H1 (cell line): Measurements from ENCODE around the gene DEFB129. TPM values are rescaled to one million over a fixed set of nuclear protein-coding genes. Genes with fewer than 3 reads are reported as not detected.

Experiments used
- MAFK ChIP-seq: IDR thresholded peaks from 2 replicates; pipeline ENCODE4 v1.6.1; 2012; ENCODE audit warnings: low read depth, mild to moderate bottlenecking, improper control_type of control experiment, low read length
- SP4 ChIP-seq: IDR thresholded peaks from 2 replicates; pipeline ENCODE4 v1.6.1; 2012; ENCODE audit warnings: low read length, inconsistent platforms
- polyA plus RNA-seq, 7 experiments: library from polyadenylated mRNA; depleted of rRNA in 3 of 7; stranded (reverse) in 5 of 7; unstranded in 2 of 7; fragments of >200 nt in 5 of 7; fragments of 200-250 nt in 2 of 7; gene quantifications; 1 replicate in 5 of 7; 2 replicates in 1 of 7; 4 replicates in 1 of 7; pipeline versions ENCODE4 v1.2.1 to v1.2.3, GENCODE V29; 2011 to 2013; ENCODE audit warnings: missing spikeins in 2 of 7, mixed read lengths in 2 of 7
- total RNA-seq: library from RNA; stranded (reverse); fragmentation: NEBNext Ultra II Directional; extraction: Animal tissue kit (Norgen Biotek cat#: 25700); gene quantifications from 2 replicates; pipeline ENCODE4 v1.2.1, GENCODE V29; 2021

DEFB129 gene
- total and polyA plus RNA-seq, 2 of the 8 experiments (the other 6 are each of a cell fraction or from before 2014, with no cell fraction given), result not detected

DNA sequence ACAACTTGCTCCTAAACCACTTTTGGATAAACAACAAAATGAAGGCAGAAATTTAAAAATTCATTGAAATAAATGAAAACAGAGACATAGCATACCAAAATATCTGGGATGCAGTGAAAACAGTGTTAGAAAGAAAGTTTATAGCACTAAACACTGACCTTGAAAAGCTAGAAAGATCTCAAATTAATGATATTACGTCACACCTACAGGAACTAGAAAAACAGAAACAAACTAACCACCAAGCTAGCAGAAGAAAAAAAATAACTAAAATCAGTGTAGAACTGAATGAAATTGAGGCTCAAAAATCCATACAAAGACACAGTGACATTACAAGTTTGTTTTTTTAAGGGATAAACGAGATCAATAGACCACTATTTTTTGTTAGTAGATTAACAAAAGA lies 42.8 kb upstream of the DEFB129 start (continued):
- TF ChIP-seq SP4 (no peak), MAFK (no peak)
